ENCODE results near the gene ZCCHC3.

ZCCHC3 gene

GRCh38 chr20:301886-302848 is 4.8 kb downstream of the ZCCHC3 start:
- Histone ChIP-seq H3K4me1 (ENCODE audit: insufficient read depth, low read length) (peaks cover 30% of the 10 kb centered on the region; the same call in 1 of the 2 replicates), H3K4me3 (ENCODE audit: low read length) (peak overlapping the region; percentile 41; the same call in 1 of the 2 replicates), H3K36me3 (ENCODE audit: insufficient read depth, low read depth, low read length) (peaks cover 3% of the 10 kb centered on the region; the same call in 1 of the 2 replicates), H3K9ac (ENCODE audit: low read depth, low read length) (peak overlapping the region; percentile 96; the same call in 1 of the 2 replicates), H3K27me3 (ENCODE audit: insufficient read depth, low read length) (no peaks in the 10 kb centered on the region), H3K27ac (ENCODE audit: low read length) (peak overlapping the region; percentile 75), H3K9me3 (ENCODE audit: insufficient read depth, low read depth, low read length) (no peaks in the 10 kb centered on the region)

GRCh38 chr20:305745-306144 is 8.4 kb downstream of the ZCCHC3 start:
- Histone ChIP-seq H3K9ac (ENCODE audit: low read depth, low read length) (no peak overlapping the region), H3K36me3 (ENCODE audit: insufficient read depth, low read depth, low read length) (no peaks in the 10 kb centered on the region), H3K27me3 (ENCODE audit: insufficient read depth, low read length) (no peaks in the 10 kb centered on the region), H3K9me3 (ENCODE audit: insufficient read depth, low read depth, low read length) (no peaks in the 10 kb centered on the region), H3K4me1 (ENCODE audit: insufficient read depth, low read length) (peaks cover 28% of the 10 kb centered on the region; the same call in 1 of the 2 replicates), H3K27ac (ENCODE audit: low read length) (no peak overlapping the region), H3K4me3 (ENCODE audit: low read length) (no peak overlapping the region)

GRCh38 chr20:308427-309038 is 11.2 kb downstream of the ZCCHC3 start:
- H3K9ac ChIP-seq (ENCODE audit: low read depth, low read length) = peak overlapping the region; percentile 75; the same call in 1 of the 2 replicates
- peaks cover 12% of the 10 kb centered on the region; the same call in 1 of the 2 replicates for H3K4me1 ChIP-seq (ENCODE audit: insufficient read depth, low read length)
- no peaks in the 10 kb centered on the region for H3K27me3 ChIP-seq (ENCODE audit: insufficient read depth, low read length)
- no peaks in the 10 kb centered on the region for H3K9me3 ChIP-seq (ENCODE audit: insufficient read depth, low read depth, low read length)
- peak overlapping the region; percentile 6 for H3K27ac ChIP-seq (ENCODE audit: low read length)
- peak overlapping the region; percentile 72; the same call in 1 of the 2 replicates for H3K4me3 ChIP-seq (ENCODE audit: low read length)
- H3K36me3 ChIP-seq (ENCODE audit: insufficient read depth, low read depth, low read length) = no peaks in the 10 kb centered on the region

GRCh38 chr20:309306-309840 is 12.0 kb downstream of the ZCCHC3 start:
- H3K4me3 ChIP-seq (ENCODE audit: low read length) = peak overlapping the region; percentile 72
- peaks cover 12% of the 10 kb centered on the region; the same call in 1 of the 2 replicates for H3K4me1 ChIP-seq (ENCODE audit: insufficient read depth, low read length)
- no peaks in the 10 kb centered on the region for H3K27me3 ChIP-seq (ENCODE audit: insufficient read depth, low read length)
- no peaks in the 10 kb centered on the region for H3K9me3 ChIP-seq (ENCODE audit: insufficient read depth, low read depth, low read length)
- H3K9ac ChIP-seq (ENCODE audit: low read depth, low read length) = peak overlapping the region; percentile 75; the same call in 1 of the 2 replicates
- H3K27ac ChIP-seq (ENCODE audit: low read length) = peak overlapping the region; percentile 62
- no peaks in the 10 kb centered on the region for H3K36me3 ChIP-seq (ENCODE audit: insufficient read depth, low read depth, low read length)

GRCh38 chr20:309841-310644 is 12.7 kb downstream of the ZCCHC3 start:
- Histone ChIP-seq H3K36me3 (ENCODE audit: insufficient read depth, low read depth, low read length) (no peaks in the 10 kb centered on the region), H3K9me3 (ENCODE audit: insufficient read depth, low read depth, low read length) (no peaks in the 10 kb centered on the region), H3K9ac (ENCODE audit: low read depth, low read length) (peak overlapping the region; percentile 75; the same call in 1 of the 2 replicates), H3K27ac (ENCODE audit: low read length) (peak overlapping the region; percentile 62), H3K4me3 (ENCODE audit: low read length) (peak overlapping the region; percentile 72), H3K4me1 (ENCODE audit: insufficient read depth, low read length) (peaks cover 12% of the 10 kb centered on the region; the same call in 1 of the 2 replicates), H3K27me3 (ENCODE audit: insufficient read depth, low read length) (no peaks in the 10 kb centered on the region)

- H3K27ac ChIP-seq (ENCODE audit: low read length) = no peak overlapping the region
- no peaks in the 10 kb centered on the region for H3K36me3 ChIP-seq (ENCODE audit: insufficient read depth, low read depth, low read length)
- no peaks in the 10 kb centered on the region for H3K9me3 ChIP-seq (ENCODE audit: insufficient read depth, low read depth, low read length)
- H3K4me1 ChIP-seq (ENCODE audit: insufficient read depth, low read length) = peaks cover 12% of the 10 kb centered on the region; the same call in 1 of the 2 replicates
- H3K4me3 ChIP-seq (ENCODE audit: low read length) = peak overlapping the region; percentile 19; the same call in 1 of the 2 replicates
- H3K27me3 ChIP-seq (ENCODE audit: insufficient read depth, low read length) = no peaks in the 10 kb centered on the region
- H3K9ac ChIP-seq (ENCODE audit: low read depth, low read length) = peak overlapping the region; percentile 35; the same call in 1 of the 2 replicates
These were observed 13.3 kb downstream of the ZCCHC3 start for GRCh38 chr20:310645-311044.

GRCh38 chr20:311609-312008 is 14.2 kb downstream of the ZCCHC3 start:
- Histone ChIP-seq H3K9ac (ENCODE audit: low read depth, low read length) (no peak overlapping the region), H3K27ac (ENCODE audit: low read length) (no peak overlapping the region), H3K9me3 (ENCODE audit: insufficient read depth, low read depth, low read length) (no peaks in the 10 kb centered on the region), H3K36me3 (ENCODE audit: insufficient read depth, low read depth, low read length) (no peaks in the 10 kb centered on the region), H3K4me3 (ENCODE audit: low read length) (no peak overlapping the region), H3K27me3 (ENCODE audit: insufficient read depth, low read length) (no peaks in the 10 kb centered on the region), H3K4me1 (ENCODE audit: insufficient read depth, low read length) (peaks cover 12% of the 10 kb centered on the region; the same call in 1 of the 2 replicates)

GRCh38 chr20:312067-312466 is 14.7 kb downstream of the ZCCHC3 start:
- Histone ChIP-seq H3K4me3 (ENCODE audit: low read length) (no peak overlapping the region), H3K9ac (ENCODE audit: low read depth, low read length) (no peak overlapping the region), H3K36me3 (ENCODE audit: insufficient read depth, low read depth, low read length) (no peaks in the 10 kb centered on the region), H3K27me3 (ENCODE audit: insufficient read depth, low read length) (no peaks in the 10 kb centered on the region), H3K4me1 (ENCODE audit: insufficient read depth, low read length) (peaks cover 12% of the 10 kb centered on the region; the same call in 1 of the 2 replicates), H3K27ac (ENCODE audit: low read length) (no peak overlapping the region), H3K9me3 (ENCODE audit: insufficient read depth, low read depth, low read length) (no peaks in the 10 kb centered on the region)

- no peak overlapping the region for H3K27ac ChIP-seq (ENCODE audit: low read length)
- no peaks in the 10 kb centered on the region for H3K27me3 ChIP-seq (ENCODE audit: insufficient read depth, low read length)
- no peak overlapping the region for H3K4me3 ChIP-seq (ENCODE audit: low read length)
- no peak overlapping the region for H3K9ac ChIP-seq (ENCODE audit: low read depth, low read length)
- H3K36me3 ChIP-seq (ENCODE audit: insufficient read depth, low read depth, low read length) = no peaks in the 10 kb centered on the region
- no peaks in the 10 kb centered on the region for H3K9me3 ChIP-seq (ENCODE audit: insufficient read depth, low read depth, low read length)
- H3K4me1 ChIP-seq (ENCODE audit: insufficient read depth, low read length) = peaks cover 12% of the 10 kb centered on the region; the same call in 1 of the 2 replicates
These were observed 15.5 kb downstream of the ZCCHC3 start for GRCh38 chr20:312866-313265.

- peaks cover 12% of the 10 kb centered on the region; the same call in 1 of the 2 replicates for H3K4me1 ChIP-seq (ENCODE audit: insufficient read depth, low read length)
- H3K27ac ChIP-seq (ENCODE audit: low read length) = no peak overlapping the region
- no peak overlapping the region for H3K4me3 ChIP-seq (ENCODE audit: low read length)
- H3K9me3 ChIP-seq (ENCODE audit: insufficient read depth, low read depth, low read length) = no peaks in the 10 kb centered on the region
- no peaks in the 10 kb centered on the region for H3K27me3 ChIP-seq (ENCODE audit: insufficient read depth, low read length)
- H3K9ac ChIP-seq (ENCODE audit: low read depth, low read length) = no peak overlapping the region
- no peaks in the 10 kb centered on the region for H3K36me3 ChIP-seq (ENCODE audit: insufficient read depth, low read depth, low read length)
These were observed 16.0 kb downstream of the ZCCHC3 start for GRCh38 chr20:313402-313801.

- Histone ChIP-seq H3K4me3 (ENCODE audit: low read length) (no peak overlapping the region), H3K36me3 (ENCODE audit: insufficient read depth, low read depth, low read length) (no peaks in the 10 kb centered on the region), H3K27ac (ENCODE audit: low read length) (no peak overlapping the region), H3K9ac (ENCODE audit: low read depth, low read length) (no peak overlapping the region), H3K9me3 (ENCODE audit: insufficient read depth, low read depth, low read length) (no peaks in the 10 kb centered on the region), H3K4me1 (ENCODE audit: insufficient read depth, low read length) (peaks cover 10% of the 10 kb centered on the region; the same call in 1 of the 2 replicates), H3K27me3 (ENCODE audit: insufficient read depth, low read length) (no peaks in the 10 kb centered on the region)
These were observed 16.6 kb downstream of the ZCCHC3 start for GRCh38 chr20:313948-314347.

Data from iPS-20b (cell line).